H9 (cell line): Measurements from ENCODE around the gene TRABD2B. TPM values are rescaled to one million over a fixed set of nuclear protein-coding genes. Genes with fewer than 3 reads are reported as not detected.

Experiments used
- DNase-seq: peaks from one replicate; pipeline ENCODE4 v3.0.0-alpha.2; 2017
- H2AFZ ChIP-seq: one replicate; pipeline ENCODE4 v1.6.1; 2013; ENCODE audit warnings: mild to moderate bottlenecking, low read length, control low read depth, moderate library complexity
- H2AK5ac ChIP-seq: 2 replicates; pipeline ENCODE4 v1.6.1; 2013; ENCODE audit warnings: low read length, control low read depth, mixed read lengths; ENCODE audit not compliant: insufficient read length
- H2BK120ac ChIP-seq: one replicate; pipeline ENCODE4 v1.6.1; 2013; ENCODE audit warnings: low read depth, mild to moderate bottlenecking, low read length, control low read depth, inconsistent platforms; ENCODE audit not compliant: poor library complexity, severe bottlenecking
- H2BK12ac ChIP-seq: 2 replicates; pipeline ENCODE4 v1.6.1; 2013; ENCODE audit warnings: low read length, control low read depth, mixed read lengths, low read depth; ENCODE audit not compliant: insufficient read length
- H2BK15ac ChIP-seq: 2 replicates; pipeline ENCODE4 v1.6.1; 2013; ENCODE audit warnings: low read depth, low read length, control low read depth
- H2BK20ac ChIP-seq: one replicate; pipeline ENCODE4 v1.6.1; 2013; ENCODE audit warnings: low read depth, mild to moderate bottlenecking, low read length, control low read depth, inconsistent platforms; ENCODE audit not compliant: poor library complexity, severe bottlenecking
- H2BK5ac ChIP-seq: 2 replicates; pipeline ENCODE4 v1.6.1; 2013; ENCODE audit warnings: low read length, control low read depth, mixed read lengths; ENCODE audit not compliant: insufficient read length
- H3K14ac ChIP-seq: 2 replicates; pipeline ENCODE4 v1.6.1; 2013; ENCODE audit warnings: low read length, control low read depth; ENCODE audit not compliant: insufficient read depth
- H3K18ac ChIP-seq: 2 replicates; pipeline ENCODE4 v1.6.1; 2013; ENCODE audit warnings: low read depth, mild to moderate bottlenecking, mixed read lengths, low read length, control low read depth; ENCODE audit not compliant: insufficient read length
- H3K23ac ChIP-seq: 2 replicates; pipeline ENCODE4 v1.6.1; 2013; ENCODE audit warnings: low read length, control low read depth, mixed read lengths, low read depth; ENCODE audit not compliant: insufficient read length
- H3K23me2 ChIP-seq: 2 replicates; pipeline ENCODE4 v1.6.1; 2013; ENCODE audit warnings: low read depth, mild to moderate bottlenecking, mixed read lengths, low read length, control low read depth; ENCODE audit not compliant: insufficient read length, poor library complexity, severe bottlenecking
- H3K27ac ChIP-seq: 2 replicates; pipeline ENCODE4 v1.5.1; 2013; ENCODE audit warnings: low read length, control low read depth, mixed read lengths, low read depth; ENCODE audit not compliant: insufficient read length
- H3K27me3 ChIP-seq: 2 replicates; pipeline ENCODE4 v1.6.1; 2013; ENCODE audit warnings: low read length, control low read depth, inconsistent platforms; ENCODE audit not compliant: insufficient read depth
- H3K4ac ChIP-seq: 2 replicates; pipeline ENCODE4 v1.6.1; 2013; ENCODE audit warnings: low read depth, mild to moderate bottlenecking, control low read depth, inconsistent platforms, low read length, moderate library complexity
- H3K4me1 ChIP-seq: 2 replicates; pipeline ENCODE4 v1.6.1; 2013; ENCODE audit warnings: low read length, control low read depth, inconsistent platforms; ENCODE audit not compliant: insufficient read depth
- H3K4me2 ChIP-seq: 2 replicates; pipeline ENCODE4 v1.6.1; 2013; ENCODE audit warnings: low read length, control low read depth, mixed read lengths; ENCODE audit not compliant: insufficient read length, insufficient read depth
- H3K56ac ChIP-seq: 2 replicates; pipeline ENCODE4 v1.6.1; 2013; ENCODE audit warnings: low read depth, mild to moderate bottlenecking, mixed read lengths, low read length, control low read depth; ENCODE audit not compliant: insufficient read length
- H3K79me1 ChIP-seq: 2 replicates; pipeline ENCODE4 v1.6.1; 2013; ENCODE audit warnings: low read depth, mild to moderate bottlenecking, moderate library complexity, low read length, control low read depth, inconsistent platforms; ENCODE audit not compliant: insufficient read depth, poor library complexity, severe bottlenecking
- H3K79me2 ChIP-seq: 2 replicates; pipeline ENCODE4 v1.6.1; 2013; ENCODE audit warnings: low read length, control low read depth, inconsistent platforms; ENCODE audit not compliant: insufficient read depth
- H3K9ac ChIP-seq: 2 replicates; pipeline ENCODE4 v1.6.1; 2013; ENCODE audit warnings: low read length, control low read depth, mixed read lengths; ENCODE audit not compliant: insufficient read length; ENCODE audit errors: extremely low read depth
- H3K9me3 ChIP-seq: one replicate; pipeline ENCODE4 v1.6.1; 2013; ENCODE audit warnings: low read depth, low read length, inconsistent platforms; ENCODE audit not compliant: control insufficient read depth
- H3T11ph ChIP-seq: one replicate; pipeline ENCODE4 v1.6.1; 2013; ENCODE audit warnings: mild to moderate bottlenecking, low read length, control low read depth, inconsistent platforms
- H4K20me1 ChIP-seq: one replicate; pipeline ENCODE4 v1.6.1; 2013; ENCODE audit not compliant: control insufficient read depth, insufficient read length, insufficient read depth
- H4K5ac ChIP-seq: 2 replicates; pipeline ENCODE4 v1.6.1; 2013; ENCODE audit warnings: low read depth, mild to moderate bottlenecking, mixed read lengths, low read length, control low read depth; ENCODE audit not compliant: insufficient read length
- H4K8ac ChIP-seq: replicated peaks from 2 replicates; pipeline ENCODE4 v1.6.1; 2013; ENCODE audit warnings: low read length, control low read depth, mixed read lengths, low read depth; ENCODE audit not compliant: insufficient read length
- H4K91ac ChIP-seq: 2 replicates; pipeline ENCODE4 v1.6.1; 2013; ENCODE audit warnings: low read depth, mild to moderate bottlenecking, moderate library complexity, mixed read lengths, low read length, control low read depth; ENCODE audit not compliant: insufficient read length
- H3K27ac Mint-ChIP-seq, 3 experiments: 2 replicates in 2 of 3; 3 replicates in 1 of 3; pipeline ENCODE4 v1.8.0; 2020 to 2021; ENCODE audit warnings: mixed read lengths in 3 of 3, mild to moderate bottlenecking in 1 of 3, moderate library complexity in 1 of 3
- H3K27me3 Mint-ChIP-seq: 2 replicates; pipeline ENCODE4 v1.8.0; 2021; ENCODE audit warnings: low read depth, mild to moderate bottlenecking, moderate library complexity, mixed read lengths
- H3K36me3 Mint-ChIP-seq, 3 experiments: 2 replicates in 2 of 3; 3 replicates in 1 of 3; pipeline ENCODE4 v1.8.0; 2020 to 2021; ENCODE audit warnings: low read depth in 3 of 3, mixed read lengths in 3 of 3; ENCODE audit not compliant: insufficient read depth in 1 of 3
- H3K4me1 Mint-ChIP-seq, 2 experiments: 2 replicates each; pipeline ENCODE4 v1.8.0; 2020; ENCODE audit warnings: mixed read lengths in 2 of 2
- H3K4me3 Mint-ChIP-seq, 2 experiments: 2 replicates in 1 of 2; 3 replicates in 1 of 2; pipeline ENCODE4 v1.8.0; 2020 to 2021; ENCODE audit warnings: mild to moderate bottlenecking in 2 of 2, mixed read lengths in 2 of 2, moderate library complexity in 1 of 2
- H3K9me3 Mint-ChIP-seq, 2 experiments: 2 replicates in 1 of 2; 3 replicates in 1 of 2; pipeline ENCODE4 v1.8.0; 2020; ENCODE audit warnings: mild to moderate bottlenecking in 2 of 2, mixed read lengths in 2 of 2, moderate library complexity in 1 of 2
- WGBS: extraction: QIAGEN DNeasy Blood & Tissue Kit; methylation state at CpG from one replicate; pipeline ENCODE4 v1.1.7; 2013; ENCODE audit warnings: missing lambda C conversion rate, low lambda C conversion rate, mixed read lengths; ENCODE audit not compliant: insufficient read length; ENCODE audit errors: extremely low coverage; 5-methylcytosine and 5-hydroxymethylcytosine counted together
- total RNA-seq: library from RNA; stranded (reverse); gene quantifications from 2 replicates; pipeline ENCODE4 v1.2.1, GENCODE V29; 2021
- TF ChIP-seq, protein P1 (sequence below): fragments of 200-600 bp; sonication (generic); conservative IDR thresholded peaks from 3 replicates; pipeline ENCODE4 v1.8.0; 2021; ENCODE audit warnings: antibody characterized with exemption, mild to moderate bottlenecking

Gene TRABD2B
- total RNA-seq, 1 experiment from 2014 or later = 2.3 TPM

GRCh38 chr1:47847763-47848162 lies 149.4 kb downstream of the TRABD2B start:
- no peak overlapping the region for H2BK20ac ChIP-seq
- H2AK5ac ChIP-seq = no peak overlapping the region
- H2BK15ac ChIP-seq = no peak overlapping the region
- H4K91ac ChIP-seq = no peak overlapping the region
- no peak overlapping the region for H3K18ac ChIP-seq
- no peak overlapping the region for H2BK5ac ChIP-seq
- Mint-ChIP-seq H3K4me3 (no peak overlapping the region), H3K4me1 (peaks cover 11% of the 10 kb centered on the region in 2 experiments), H3K36me3 (no peaks in the 10 kb centered on the region), H3K9me3 (no peaks in the 10 kb centered on the region), H3K27me3 (peaks cover 3% of the 10 kb centered on the region), H3K27ac (no peak overlapping the region; a peak in 1 of 7 replicates)
- no peak overlapping the region for H3K23ac ChIP-seq
- no peaks in the 10 kb centered on the region for H3K9me3 ChIP-seq
- H2AFZ ChIP-seq = no peak overlapping the region
- no peak overlapping the region for H4K5ac ChIP-seq
- no peak overlapping the region for H2BK120ac ChIP-seq
- no peaks in the 10 kb centered on the region for H4K20me1 ChIP-seq
- no CpG with 5 or more reads among the region's 9 CpGs for WGBS
- H2BK12ac ChIP-seq = no peak overlapping the region
- no peaks in the 10 kb centered on the region for H3K79me2 ChIP-seq
- no peak overlapping the region for H3K27ac ChIP-seq
- H3K56ac ChIP-seq = no peak overlapping the region
- H3T11ph ChIP-seq = no peak overlapping the region
- no peak overlapping the region for H3K9ac ChIP-seq
- H3K23me2 ChIP-seq = no peaks in the 10 kb centered on the region
- DNase-seq = no peak
- H3K4me1 ChIP-seq = peaks cover 2% of the 10 kb centered on the region; the same call in 1 of the 2 replicates
- TF ChIP-seq, protein P1, sequence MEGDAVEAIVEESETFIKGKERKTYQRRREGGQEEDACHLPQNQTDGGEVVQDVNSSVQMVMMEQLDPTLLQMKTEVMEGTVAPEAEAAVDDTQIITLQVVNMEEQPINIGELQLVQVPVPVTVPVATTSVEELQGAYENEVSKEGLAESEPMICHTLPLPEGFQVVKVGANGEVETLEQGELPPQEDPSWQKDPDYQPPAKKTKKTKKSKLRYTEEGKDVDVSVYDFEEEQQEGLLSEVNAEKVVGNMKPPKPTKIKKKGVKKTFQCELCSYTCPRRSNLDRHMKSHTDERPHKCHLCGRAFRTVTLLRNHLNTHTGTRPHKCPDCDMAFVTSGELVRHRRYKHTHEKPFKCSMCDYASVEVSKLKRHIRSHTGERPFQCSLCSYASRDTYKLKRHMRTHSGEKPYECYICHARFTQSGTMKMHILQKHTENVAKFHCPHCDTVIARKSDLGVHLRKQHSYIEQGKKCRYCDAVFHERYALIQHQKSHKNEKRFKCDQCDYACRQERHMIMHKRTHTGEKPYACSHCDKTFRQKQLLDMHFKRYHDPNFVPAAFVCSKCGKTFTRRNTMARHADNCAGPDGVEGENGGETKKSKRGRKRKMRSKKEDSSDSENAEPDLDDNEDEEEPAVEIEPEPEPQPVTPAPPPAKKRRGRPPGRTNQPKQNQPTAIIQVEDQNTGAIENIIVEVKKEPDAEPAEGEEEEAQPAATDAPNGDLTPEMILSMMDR = no peak
- no peak overlapping the region for H3K4ac ChIP-seq
- H3K4me2 ChIP-seq = no peak overlapping the region
- no peaks in the 10 kb centered on the region for H3K27me3 ChIP-seq
- no peak overlapping the region for H4K8ac ChIP-seq
- no peak overlapping the region for H3K14ac ChIP-seq
- no peaks in the 10 kb centered on the region for H3K79me1 ChIP-seq
